GM18861 (cell line): Measurements from ENCODE around the gene MANF.
"Not testable (repeated sequence)": the region's sequence is repeated elsewhere in the genome, so short reads cannot be mapped to it uniquely, and the experiment has no call there.

ENCODE experiments used
- ATAC-seq: cut with Tn5 transposase; IDR thresholded peaks from one replicate; pipeline ENCODE4 v1.9.1; 2021; ENCODE audit not compliant: unreplicated experiment

The MANF gene

DNA sequence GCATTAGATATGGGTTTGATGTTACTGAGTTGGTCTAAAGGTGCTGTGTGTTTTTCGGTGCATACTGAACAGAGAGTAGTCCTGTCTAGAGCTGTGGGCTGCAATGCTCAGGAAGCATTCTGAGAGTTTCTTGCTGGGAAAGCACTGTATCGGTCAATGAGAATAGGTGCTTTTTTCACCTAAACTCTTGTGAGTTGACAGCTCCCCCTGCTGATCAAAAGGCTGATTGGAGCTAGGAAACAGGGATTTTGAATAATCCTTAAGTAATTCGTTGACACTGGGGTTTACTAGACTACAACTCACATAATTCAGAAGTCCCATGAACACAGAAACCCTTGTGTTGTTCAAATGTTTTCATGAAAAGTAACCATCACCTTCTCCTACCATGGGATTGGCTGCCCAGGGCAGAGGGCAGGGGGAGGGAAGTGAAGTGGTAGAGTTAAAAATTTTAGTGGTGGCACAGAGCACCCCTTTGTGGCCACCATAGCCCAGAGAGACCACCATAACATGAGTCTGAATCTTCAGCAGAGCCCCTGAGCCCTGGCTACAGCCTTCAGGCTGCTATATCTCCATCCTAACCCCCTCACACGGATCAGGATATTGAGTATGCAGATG, 13.0 kb upstream of the MANF start:
- ATAC-seq, result no peak

DNA sequence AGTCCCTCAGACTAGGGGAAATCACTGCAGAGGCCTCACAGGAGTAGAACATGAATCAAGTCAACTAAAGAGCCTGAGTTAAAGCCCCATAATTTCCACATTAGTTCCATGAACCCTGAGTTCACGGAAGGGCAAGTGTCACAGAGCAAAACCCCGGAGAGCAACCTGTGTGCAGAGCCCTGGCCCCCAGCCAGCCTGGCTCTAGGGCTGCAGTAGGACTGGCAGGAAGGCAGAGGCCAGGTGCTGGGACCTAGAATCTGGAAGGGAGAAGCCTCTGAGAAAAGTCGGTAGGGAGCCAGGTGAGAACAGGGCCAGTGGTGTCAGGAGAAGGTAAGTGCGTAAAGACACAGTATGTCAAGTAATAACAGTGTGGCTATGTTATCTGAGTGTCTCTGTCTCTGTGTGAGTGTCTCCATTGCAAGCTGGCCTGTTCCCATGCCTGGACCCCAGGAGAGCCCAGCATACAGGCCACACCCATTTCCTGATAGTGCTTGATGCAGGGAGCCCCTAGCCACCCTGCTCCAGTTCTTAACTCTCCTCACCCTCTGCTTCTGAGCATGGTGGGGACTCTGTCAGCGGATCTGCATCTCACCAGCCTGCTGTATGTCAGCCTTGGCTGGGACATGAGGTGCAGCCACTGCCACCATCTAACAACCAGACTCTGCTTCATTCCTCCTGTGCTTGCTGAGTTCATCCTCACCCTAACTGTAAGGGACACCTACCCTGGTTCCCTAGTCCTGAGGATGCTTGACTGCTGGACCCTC, 11.3 kb upstream of the MANF start:
- ATAC-seq, result no peak

DNA sequence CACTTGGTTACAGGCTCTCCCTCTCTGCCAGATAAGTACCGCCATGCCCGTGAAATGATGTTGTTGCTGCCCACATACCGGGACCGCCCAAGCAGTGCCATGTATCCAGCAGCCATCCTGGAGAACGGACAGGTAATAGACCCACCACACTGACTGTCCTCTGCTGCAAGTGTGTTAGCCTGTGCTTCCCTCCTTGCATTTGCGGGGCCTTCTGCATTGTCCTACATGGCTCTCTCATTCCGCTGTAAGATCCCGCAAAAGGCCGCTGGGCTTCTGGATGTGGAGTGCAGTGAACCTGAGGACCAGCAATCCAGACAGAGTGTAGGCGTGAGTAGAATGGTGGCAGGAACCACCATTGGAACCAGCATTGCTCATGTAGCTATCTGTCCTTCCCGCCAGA, 10.6 kb upstream of the MANF start:
- no peak for ATAC-seq

DNA sequence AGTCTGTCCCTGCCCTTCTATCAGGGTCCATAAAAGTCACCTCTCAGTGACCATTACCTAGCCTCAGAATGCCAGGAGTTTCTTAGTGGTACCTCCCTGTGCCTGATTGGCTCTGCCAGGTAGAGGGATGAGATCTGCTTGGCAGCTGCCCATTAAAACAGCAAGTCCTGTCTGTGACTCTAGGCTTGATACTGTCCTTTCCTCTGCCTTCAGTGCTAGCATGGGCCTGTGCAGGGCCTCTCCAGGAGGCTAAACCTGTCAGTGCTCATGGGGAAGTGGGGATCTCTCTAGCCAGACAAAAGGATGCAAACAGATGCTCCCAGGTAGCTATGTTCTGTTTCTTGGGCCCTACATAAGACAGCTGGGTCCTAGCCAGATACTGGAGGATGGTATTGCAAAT, 10.0 kb upstream of the MANF start:
- ATAC-seq, result no peak

- no peak for ATAC-seq
These were observed 9.5 kb upstream of the MANF start for GRCh38 chr3:51375571-51375970.

DNA sequence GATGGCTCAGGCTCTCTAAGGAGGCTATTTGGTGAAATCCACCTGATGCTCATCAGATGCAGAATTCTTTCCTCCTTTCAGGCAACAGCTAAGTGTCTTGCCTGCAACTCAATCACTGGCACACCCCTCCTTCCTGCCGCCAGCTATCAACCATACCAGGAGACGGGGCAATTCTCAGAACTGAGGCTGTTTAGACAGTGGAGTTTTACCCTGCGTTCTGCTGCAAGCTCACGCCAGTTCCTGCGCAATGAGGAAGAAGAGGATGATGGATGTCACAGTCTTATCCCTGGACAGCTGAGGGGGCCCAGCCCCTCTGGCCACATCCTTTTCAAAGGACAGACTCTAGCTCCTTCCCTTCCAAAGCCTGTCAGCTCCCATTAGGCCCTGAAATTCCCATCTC, 7.0 kb upstream of the MANF start:
- no peak for ATAC-seq

DNA sequence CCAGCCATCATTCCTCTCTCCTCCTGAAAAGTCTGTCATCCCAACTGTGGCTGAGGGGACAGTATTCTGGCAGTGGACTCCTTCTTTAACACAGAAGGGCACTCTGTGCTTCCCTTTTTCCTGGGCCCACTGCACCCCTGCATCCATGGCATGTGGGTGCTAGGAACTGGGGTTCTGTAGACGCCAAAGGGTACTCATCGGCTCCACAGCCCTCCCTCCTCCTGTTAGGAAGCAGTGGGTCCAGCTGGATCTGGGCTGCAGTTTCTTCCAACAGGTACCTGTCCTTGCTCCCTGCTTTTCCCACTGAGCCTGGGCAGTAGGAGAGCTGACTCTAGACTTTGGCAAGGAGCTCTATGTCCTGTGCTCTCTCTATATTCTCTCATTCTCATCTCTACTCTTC, 6.4 kb upstream of the MANF start:
- no peak for ATAC-seq

DNA sequence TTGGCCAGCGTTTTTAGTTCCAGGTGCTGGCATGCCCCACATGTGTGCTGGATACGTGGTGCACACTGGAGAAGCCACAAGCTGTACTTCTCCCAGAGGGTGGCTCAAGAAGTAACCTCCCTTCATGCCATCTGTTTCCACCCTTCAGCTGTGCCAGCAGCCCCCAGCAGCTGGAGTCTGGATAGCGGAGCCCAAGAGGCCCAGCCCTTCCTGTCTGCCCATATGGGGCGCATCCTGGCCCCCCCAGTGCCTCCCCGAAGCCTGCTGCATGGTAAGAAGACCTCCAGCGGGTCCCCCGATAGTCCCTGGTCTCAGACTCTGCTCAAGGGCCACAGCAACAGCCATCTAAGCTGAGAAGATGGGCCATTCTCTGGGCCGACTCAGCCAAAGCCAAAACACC, 5.8 kb upstream of the MANF start:
- ATAC-seq, result no peak

DNA sequence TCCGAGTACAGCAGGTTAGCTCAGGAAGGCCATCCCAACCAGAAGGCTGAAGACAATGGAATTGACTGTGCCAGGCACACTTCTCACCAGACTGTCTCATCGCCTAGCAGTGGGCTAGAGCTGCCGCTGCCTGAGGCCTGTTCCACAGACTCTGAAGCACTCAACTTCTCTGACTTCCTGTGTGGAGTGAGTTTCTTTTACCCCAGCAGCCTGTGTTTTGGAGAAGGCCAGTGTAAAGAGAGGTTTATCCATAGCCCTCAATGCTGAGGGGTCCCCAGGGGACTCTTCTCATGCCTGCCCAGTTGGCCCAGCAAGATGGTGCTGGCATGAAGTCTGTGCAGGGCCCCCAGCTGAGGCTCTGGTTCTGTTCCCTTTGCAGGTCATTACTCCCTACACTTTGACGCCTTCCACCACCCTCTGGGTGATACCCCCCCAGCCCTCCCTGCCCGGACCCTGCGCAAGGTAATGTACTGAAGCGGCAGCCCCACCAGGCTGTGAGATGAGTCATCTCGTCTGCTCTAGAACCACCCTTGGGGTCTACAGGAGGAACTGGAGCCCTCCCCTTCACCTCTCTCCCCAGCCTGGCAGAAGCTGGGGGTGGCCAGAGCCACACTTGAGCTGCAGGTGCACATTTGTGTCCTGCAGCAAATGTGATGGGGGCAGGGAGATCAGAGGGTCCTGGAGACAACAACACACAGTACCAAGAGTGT, 5.2 kb upstream of the MANF start:
- ATAC-seq, result no peak

- ATAC-seq, result no peak
These were observed 4.3 kb upstream of the MANF start for GRCh38 chr3:51380601-51381332.

- no peak for ATAC-seq
These were observed 3.8 kb upstream of the MANF start for GRCh38 chr3:51381333-51381705.

GRCh38 chr3:51382076-51382745, 2.9 kb upstream of the MANF start:
- no peak for ATAC-seq

DNA sequence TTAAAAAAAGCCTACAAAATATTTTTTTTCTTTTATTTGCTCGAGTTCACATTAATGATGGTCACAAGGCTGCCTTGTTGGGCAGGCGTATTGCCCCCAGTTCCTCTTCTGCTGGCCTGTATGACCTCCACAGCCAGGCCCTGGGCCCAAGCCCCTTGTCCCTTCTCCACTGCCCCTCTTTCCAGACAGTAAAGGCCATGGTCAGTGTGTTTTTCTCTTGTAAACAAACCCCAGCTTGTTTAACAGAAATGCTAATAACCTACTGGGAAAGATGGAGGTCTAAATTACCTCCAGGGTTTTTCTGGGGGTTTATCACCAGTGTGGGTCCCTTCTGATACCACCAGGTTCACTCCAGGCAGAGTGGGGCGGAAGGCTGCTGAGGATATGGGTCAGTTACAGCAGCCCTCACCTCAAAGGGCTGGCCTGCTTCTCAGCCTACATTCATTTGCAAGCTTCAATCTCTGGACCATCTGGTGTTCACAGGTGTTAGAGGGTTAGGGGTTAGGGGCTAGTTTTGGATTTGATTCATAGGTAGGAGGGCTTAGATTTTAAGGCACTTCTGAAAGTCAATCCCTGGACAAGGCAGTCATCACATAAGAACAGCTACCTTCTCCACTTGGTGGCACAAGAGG, 2.0 kb upstream of the MANF start:
- no peak for ATAC-seq

DNA sequence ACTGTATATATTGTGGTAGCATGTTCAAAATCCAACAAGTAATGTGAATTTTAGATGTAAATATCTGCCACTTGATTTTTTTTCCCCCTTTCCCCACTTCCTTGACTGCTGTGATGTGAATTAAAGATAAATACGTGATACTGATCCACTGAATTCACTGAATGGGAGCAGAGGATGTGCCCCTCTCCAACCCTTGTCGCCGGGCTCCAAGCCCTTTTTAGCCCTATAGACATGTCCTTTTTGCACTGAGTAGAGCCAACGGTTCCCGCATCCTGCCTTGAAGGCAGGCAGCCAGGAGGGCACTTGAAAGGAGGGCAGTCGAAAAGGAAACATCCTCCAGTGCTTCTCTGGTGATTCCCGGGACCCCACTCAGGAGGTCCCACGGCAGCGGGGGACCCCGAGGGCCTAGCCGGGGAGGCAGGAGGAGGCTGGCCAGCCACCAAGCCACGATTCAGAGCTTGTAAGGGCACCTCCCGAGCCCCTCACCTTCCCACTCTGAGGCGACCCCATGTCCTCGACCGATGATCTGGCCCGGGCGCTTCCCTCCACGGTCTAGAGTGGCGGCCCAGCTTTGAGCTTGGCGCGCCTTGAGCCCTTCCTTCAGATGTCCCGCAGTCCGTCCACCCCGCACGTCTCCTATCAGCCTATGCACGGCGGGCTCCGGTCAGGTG, 901 bp upstream of the MANF start:
- no peak for ATAC-seq

DNA sequence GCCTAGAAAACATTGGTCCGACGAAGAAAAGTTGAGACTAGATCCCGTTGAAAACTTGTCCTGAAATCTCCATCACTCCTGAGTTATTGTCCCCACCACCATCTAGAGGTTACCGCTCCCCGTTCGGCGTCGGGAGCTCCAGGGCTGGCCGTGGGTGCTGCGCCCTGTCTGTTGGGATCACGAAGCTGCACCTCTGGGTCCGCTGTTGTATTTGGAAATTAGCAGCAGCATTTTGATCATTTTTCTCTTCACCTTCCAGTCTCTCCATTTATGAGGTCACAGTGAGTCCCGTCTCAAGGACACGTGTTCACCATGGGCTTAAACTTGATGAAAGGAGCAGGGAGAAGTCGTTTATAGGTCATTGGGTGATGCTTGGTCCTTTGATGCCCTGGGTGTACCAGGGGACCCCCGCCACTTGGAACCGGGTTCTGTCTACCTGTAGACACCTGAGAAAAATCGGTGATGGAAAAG, 565 bp downstream of the MANF start:
- ATAC-seq, result no peak

- ATAC-seq, result no peak
These were observed 1.2 kb downstream of the MANF start for GRCh38 chr3:51386159-51386851.

DNA sequence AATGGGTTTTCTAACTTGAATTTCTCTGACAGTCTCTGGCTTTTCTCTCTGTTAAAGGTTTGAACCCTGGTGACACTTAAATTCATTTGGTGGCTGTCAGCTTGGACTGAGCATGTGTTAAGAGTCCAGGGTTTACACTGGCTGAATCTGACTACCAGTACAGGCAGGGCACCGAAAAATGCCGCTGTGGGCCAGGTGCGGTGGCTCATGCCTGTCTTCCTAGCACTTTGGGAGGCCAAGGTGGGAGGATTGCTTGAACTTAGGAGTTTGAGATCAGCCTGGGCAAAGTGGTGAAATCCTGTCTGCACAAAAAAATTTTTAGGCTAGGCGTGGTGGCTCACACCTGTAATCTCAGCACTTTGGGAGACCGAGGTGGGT, 1.8 kb downstream of the MANF start:
- ATAC-seq, result no peak

GRCh38 chr3:51387281-51387680, 2.2 kb downstream of the MANF start:
- not testable (repeated sequence) for ATAC-seq

DNA sequence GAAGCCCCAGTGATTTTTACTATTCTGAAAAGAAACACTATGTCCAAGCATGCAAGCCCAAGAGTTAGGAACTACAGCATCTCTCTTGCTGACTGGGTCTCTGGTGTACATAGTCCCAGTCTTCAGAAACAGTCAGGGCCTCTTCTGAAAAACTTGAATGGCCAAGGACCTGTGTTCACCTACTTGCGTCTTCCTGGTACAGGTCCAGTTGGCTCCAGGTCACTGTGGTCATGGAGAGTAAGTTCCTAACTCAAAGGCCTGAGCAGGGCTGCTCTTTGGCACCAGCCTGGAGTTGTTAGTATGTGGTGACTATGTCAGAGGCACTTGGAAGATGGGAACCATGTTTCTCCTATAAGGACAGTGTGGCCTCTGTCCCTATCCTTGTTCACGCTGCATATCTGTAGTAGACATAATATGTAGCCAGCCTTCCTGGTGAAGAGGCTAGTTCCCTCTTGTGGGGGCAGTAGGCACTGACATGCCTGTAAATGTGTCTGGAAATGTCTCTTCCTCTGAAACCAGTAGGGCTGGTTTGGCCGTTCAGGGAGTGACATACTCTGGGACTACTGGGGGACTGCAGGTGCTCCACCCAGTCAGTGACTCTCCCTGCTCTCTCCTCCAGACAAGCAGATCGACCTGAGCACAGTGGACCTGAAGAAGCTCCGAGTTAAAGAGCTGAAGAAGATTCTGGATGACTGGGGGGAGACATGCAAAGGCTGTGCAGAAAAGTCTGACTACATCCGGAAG, 3.4 kb downstream of the MANF start:
- no peak for ATAC-seq
